HepG2 (cell line): ENCODE measurements around the gene FKBP5. TPM values are rescaled to one million over a fixed set of nuclear protein-coding genes. Genes with fewer than 3 reads are reported as not detected.

ENCODE experiments used
- ARID2 ChIP-seq: sonication (generic); formaldehyde crosslinking; IDR thresholded peaks from 2 replicates; pipeline ENCODE4 v1.8.1; 2022; ENCODE audit warnings: mild to moderate bottlenecking, missing genetic modification reagents, borderline replicate concordance
- DR1 ChIP-seq: sonication (generic); formaldehyde crosslinking; IDR thresholded peaks from 2 replicates; pipeline ENCODE4 v1.8.0; 2021; ENCODE audit warnings: mild to moderate bottlenecking, missing genetic modification reagents, inconsistent platforms
- FOSL1 ChIP-seq: sonication (generic); formaldehyde crosslinking; IDR thresholded peaks from 2 replicates; pipeline ENCODE4 v1.9.0; 2021; ENCODE audit warnings: missing genetic modification reagents, borderline replicate concordance
- IRX3 ChIP-seq: sonication (generic); formaldehyde crosslinking; IDR thresholded peaks from 2 replicates; pipeline ENCODE4 v1.8.1; 2023; ENCODE audit warnings: mild to moderate bottlenecking, low read depth, missing genetic modification reagents, borderline replicate concordance
- KLF13 ChIP-seq: sonication (generic); formaldehyde crosslinking; IDR thresholded peaks from 2 replicates; pipeline ENCODE4 v1.4.0; 2020; ENCODE audit warnings: mild to moderate bottlenecking, missing genetic modification reagents
- MED1 ChIP-seq: sonication (generic); formaldehyde crosslinking; IDR thresholded peaks from 2 replicates; pipeline ENCODE4 v1.4.0; 2020; ENCODE audit warnings: missing genetic modification reagents
- MYC ChIP-seq: sonication (generic); formaldehyde crosslinking; IDR thresholded peaks from 2 replicates; pipeline ENCODE4 v1.9.0; 2021; ENCODE audit warnings: missing genetic modification reagents, borderline replicate concordance
- NFIB ChIP-seq: sonication (generic); formaldehyde crosslinking; IDR thresholded peaks from 2 replicates; pipeline ENCODE4 v1.9.0; 2021; ENCODE audit warnings: missing genetic modification reagents, mild to moderate bottlenecking, borderline replicate concordance
- NRL ChIP-seq: sonication (generic); formaldehyde crosslinking; IDR thresholded peaks from 2 replicates; pipeline ENCODE4 v1.5.0; 2020; ENCODE audit warnings: missing genetic modification reagents, mild to moderate bottlenecking, moderate library complexity, borderline replicate concordance
- PCBP1 ChIP-seq: fragments of 200-400 bp; formaldehyde crosslinking; IDR thresholded peaks from 2 replicates; pipeline ENCODE4 v1.6.1; 2017; ENCODE audit warnings: mild to moderate bottlenecking, low read depth, low read length, borderline replicate concordance
- SPEN ChIP-seq: sonication (generic); formaldehyde crosslinking; IDR thresholded peaks from 2 replicates; pipeline ENCODE4 v1.5.1; 2020; ENCODE audit warnings: low read depth, mild to moderate bottlenecking, missing genetic modification reagents
- ZNF232 ChIP-seq: sonication (generic); formaldehyde crosslinking; IDR thresholded peaks from 2 replicates; pipeline ENCODE4 v1.4.0; 2020; ENCODE audit warnings: missing genetic modification reagents, borderline replicate concordance
- ZNF350 ChIP-seq: sonication (generic); formaldehyde crosslinking; IDR thresholded peaks from 2 replicates; pipeline ENCODE4 v1.4.0; 2020; ENCODE audit warnings: mild to moderate bottlenecking, low read depth, missing genetic modification reagents, borderline replicate concordance
- ZNF354B ChIP-seq: sonication (generic); formaldehyde crosslinking; IDR thresholded peaks from 2 replicates; pipeline ENCODE4 v1.8.0; 2022; ENCODE audit warnings: mild to moderate bottlenecking, missing genetic modification reagents
- ZNF430 ChIP-seq: sonication (generic); formaldehyde crosslinking; IDR thresholded peaks from 2 replicates; pipeline ENCODE4 v1.9.0; 2021; ENCODE audit warnings: mild to moderate bottlenecking, missing genetic modification reagents
- ZNF615 ChIP-seq: sonication (generic); formaldehyde crosslinking; IDR thresholded peaks from 2 replicates; pipeline ENCODE4 v1.5.0; 2020; ENCODE audit warnings: mild to moderate bottlenecking, missing genetic modification reagents, borderline replicate concordance
- ZNF720 ChIP-seq: sonication (generic); formaldehyde crosslinking; IDR thresholded peaks from 2 replicates; pipeline ENCODE4 v1.4.0; 2020; ENCODE audit warnings: missing genetic modification reagents
- ZNF724P ChIP-seq: sonication (generic); formaldehyde crosslinking; IDR thresholded peaks from 2 replicates; pipeline ENCODE4 v1.8.0; 2022; ENCODE audit warnings: missing genetic modification reagents, borderline replicate concordance
- ZNF773 ChIP-seq: sonication (generic); formaldehyde crosslinking; IDR thresholded peaks from 2 replicates; pipeline ENCODE4 v1.4.0; 2020; ENCODE audit warnings: missing genetic modification reagents, borderline replicate concordance
- polyA plus RNA-seq, 8 experiments: library from polyadenylated mRNA; depleted of rRNA in 3 of 8; stranded (reverse) in 7 of 8; unstranded in 1 of 8; fragments of >200 nt; fragmentation: Illumina TruSeq in 4 of 8; extraction: Trizol in 4 of 8; gene quantifications; 2 replicates each; pipeline versions ENCODE4 v1.2.1 to v1.2.3, GENCODE V29; 2011 to 2016; ENCODE audit warnings: low read depth in 4 of 8, missing spikeins in 1 of 8, mixed read lengths in 1 of 8; ENCODE audit not compliant: insufficient read depth in 1 of 8
- total RNA-seq, 5 experiments: library from RNA; depleted of rRNA; stranded (reverse); fragments of >200 nt; fragmentation: Illumina TruSeq; extraction: Trizol; gene quantifications; 2 replicates each; pipeline ENCODE4 v1.2.3, GENCODE V29; 2016; ENCODE audit warnings: low read depth in 1 of 5
- TF ChIP-seq, protein P1 (sequence below): sonication (generic); formaldehyde crosslinking; IDR thresholded peaks from 2 replicates; pipeline ENCODE4 v1.5.1; 2020; ENCODE audit warnings: mild to moderate bottlenecking, missing genetic modification reagents, moderate library complexity
- TF ChIP-seq, protein P2 (sequence below): IDR thresholded peaks from 2 replicates; pipeline ENCODE4 v1.6.1; 2018; ENCODE audit warnings: missing genetic modification reagents, mild to moderate bottlenecking, missing compliant biosample characterization
- TF ChIP-seq, protein P3 (sequence below): sonication (generic); formaldehyde crosslinking; IDR thresholded peaks from 2 replicates; pipeline ENCODE4 v1.4.0; 2020; ENCODE audit warnings: missing genetic modification reagents

FKBP5 gene
- total and polyA plus RNA-seq, 2 of the 13 experiments (the other 11 are each of a cell fraction or from before 2014, with no cell fraction given), result 8.0 to 17.4 TPM

DNA sequence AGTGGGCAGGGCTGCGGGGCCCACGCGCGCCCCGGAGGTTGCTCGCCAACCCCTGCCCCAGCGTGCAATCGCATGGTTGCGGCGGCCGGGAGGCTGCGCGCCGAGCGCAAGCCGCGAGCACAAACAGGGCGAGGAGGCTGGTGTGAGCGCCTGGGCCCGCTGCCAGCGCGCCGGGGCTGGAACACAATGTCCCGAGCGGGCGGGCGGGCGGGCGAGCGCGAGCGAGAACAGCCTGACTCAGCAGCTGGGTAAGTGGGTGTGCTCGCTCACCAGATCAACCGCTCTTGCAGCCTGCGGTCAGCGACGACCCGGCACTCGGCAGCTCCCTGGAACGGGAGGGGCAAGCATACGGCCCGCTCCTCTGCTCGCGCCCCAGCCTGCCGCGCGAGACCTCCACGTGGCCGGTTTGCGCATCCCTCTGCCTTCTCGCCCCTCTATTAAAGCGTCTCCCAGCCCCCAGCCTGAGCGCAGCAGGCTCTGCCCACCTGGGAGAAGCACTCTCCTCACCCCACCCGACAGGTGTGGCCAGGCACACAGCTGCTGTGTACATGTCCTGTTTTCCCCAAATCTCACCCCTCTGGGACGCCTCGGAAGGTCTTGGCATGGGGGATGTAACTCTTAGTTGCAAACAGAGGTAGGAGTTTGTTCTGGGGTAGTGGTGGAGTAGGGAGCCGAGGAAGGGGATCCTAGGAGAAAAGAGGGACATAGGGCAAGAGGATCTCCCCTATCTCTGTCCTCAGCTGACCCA, 39.4 kb upstream of the FKBP5 start (continued):
- TF ChIP-seq SPEN (peak; percentile 44; the same call in 1 of the 2 replicates), DR1 (CRISPR knock-in tag) (no peak), NFIB (CRISPR knock-in tag) (peak; percentile 46; the same call in 1 of the 2 replicates), ZNF615 (CRISPR knock-in tag) (0 out of 2 replicates have a peak, but pooled peaks have one; percentile 79), ZNF232 (CRISPR knock-in tag) (peak; percentile 85), IRX3 (peak; percentile 71; the same call in 1 of the 2 replicates), MED1 (CRISPR knock-in tag) (peak; percentile 43; the same call in 1 of the 2 replicates), FOSL1 (no peak), ARID2 (CRISPR knock-in tag) (peak; percentile 98), ZNF724P (peak; percentile 42; the same call in 1 of the 2 replicates), ZNF354B (CRISPR knock-in tag) (no peak), ZNF430 (CRISPR knock-in tag) (0 out of 2 replicates have a peak, but pooled peaks have one; percentile 14), MYC (CRISPR knock-in tag) (peak; percentile 87), ZNF350 (CRISPR knock-in tag) (0 out of 2 replicates have a peak, but pooled peaks have one; percentile 48), PCBP1 (0 out of 2 replicates have a peak, but pooled peaks have one; percentile 0), NRL (CRISPR knock-in tag) (peak; percentile 45; the same call in 1 of the 2 replicates), KLF13 (CRISPR knock-in tag) (0 out of 2 replicates have a peak, but pooled peaks have one; percentile 47), ZNF720 (CRISPR knock-in tag) (no peak), ZNF773 (CRISPR knock-in tag) (0 out of 2 replicates have a peak, but pooled peaks have one; percentile 36)
- TF ChIP-seq, protein P1, sequence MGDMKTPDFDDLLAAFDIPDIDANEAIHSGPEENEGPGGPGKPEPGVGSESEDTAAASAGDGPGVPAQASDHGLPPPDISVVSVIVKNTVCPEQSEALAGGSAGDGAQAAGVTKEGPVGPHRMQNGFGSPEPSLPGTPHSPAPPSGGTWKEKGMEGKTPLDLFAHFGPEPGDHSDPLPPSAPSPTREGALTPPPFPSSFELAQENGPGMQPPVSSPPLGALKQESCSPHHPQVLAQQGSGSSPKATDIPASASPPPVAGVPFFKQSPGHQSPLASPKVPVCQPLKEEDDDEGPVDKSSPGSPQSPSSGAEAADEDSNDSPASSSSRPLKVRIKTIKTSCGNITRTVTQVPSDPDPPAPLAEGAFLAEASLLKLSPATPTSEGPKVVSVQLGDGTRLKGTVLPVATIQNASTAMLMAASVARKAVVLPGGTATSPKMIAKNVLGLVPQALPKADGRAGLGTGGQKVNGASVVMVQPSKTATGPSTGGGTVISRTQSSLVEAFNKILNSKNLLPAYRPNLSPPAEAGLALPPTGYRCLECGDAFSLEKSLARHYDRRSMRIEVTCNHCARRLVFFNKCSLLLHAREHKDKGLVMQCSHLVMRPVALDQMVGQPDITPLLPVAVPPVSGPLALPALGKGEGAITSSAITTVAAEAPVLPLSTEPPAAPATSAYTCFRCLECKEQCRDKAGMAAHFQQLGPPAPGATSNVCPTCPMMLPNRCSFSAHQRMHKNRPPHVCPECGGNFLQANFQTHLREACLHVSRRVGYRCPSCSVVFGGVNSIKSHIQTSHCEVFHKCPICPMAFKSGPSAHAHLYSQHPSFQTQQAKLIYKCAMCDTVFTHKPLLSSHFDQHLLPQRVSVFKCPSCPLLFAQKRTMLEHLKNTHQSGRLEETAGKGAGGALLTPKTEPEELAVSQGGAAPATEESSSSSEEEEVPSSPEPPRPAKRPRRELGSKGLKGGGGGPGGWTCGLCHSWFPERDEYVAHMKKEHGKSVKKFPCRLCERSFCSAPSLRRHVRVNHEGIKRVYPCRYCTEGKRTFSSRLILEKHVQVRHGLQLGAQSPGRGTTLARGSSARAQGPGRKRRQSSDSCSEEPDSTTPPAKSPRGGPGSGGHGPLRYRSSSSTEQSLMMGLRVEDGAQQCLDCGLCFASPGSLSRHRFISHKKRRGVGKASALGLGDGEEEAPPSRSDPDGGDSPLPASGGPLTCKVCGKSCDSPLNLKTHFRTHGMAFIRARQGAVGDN (CRISPR knock-in tag), result peak; percentile 94
- TF ChIP-seq, protein P2, sequence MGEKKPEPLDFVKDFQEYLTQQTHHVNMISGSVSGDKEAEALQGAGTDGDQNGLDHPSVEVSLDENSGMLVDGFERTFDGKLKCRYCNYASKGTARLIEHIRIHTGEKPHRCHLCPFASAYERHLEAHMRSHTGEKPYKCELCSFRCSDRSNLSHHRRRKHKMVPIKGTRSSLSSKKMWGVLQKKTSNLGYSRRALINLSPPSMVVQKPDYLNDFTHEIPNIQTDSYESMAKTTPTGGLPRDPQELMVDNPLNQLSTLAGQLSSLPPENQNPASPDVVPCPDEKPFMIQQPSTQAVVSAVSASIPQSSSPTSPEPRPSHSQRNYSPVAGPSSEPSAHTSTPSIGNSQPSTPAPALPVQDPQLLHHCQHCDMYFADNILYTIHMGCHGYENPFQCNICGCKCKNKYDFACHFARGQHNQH (CRISPR knock-in tag), result peak; percentile 61; the same call in 1 of the 2 replicates
- TF ChIP-seq, protein P3, sequence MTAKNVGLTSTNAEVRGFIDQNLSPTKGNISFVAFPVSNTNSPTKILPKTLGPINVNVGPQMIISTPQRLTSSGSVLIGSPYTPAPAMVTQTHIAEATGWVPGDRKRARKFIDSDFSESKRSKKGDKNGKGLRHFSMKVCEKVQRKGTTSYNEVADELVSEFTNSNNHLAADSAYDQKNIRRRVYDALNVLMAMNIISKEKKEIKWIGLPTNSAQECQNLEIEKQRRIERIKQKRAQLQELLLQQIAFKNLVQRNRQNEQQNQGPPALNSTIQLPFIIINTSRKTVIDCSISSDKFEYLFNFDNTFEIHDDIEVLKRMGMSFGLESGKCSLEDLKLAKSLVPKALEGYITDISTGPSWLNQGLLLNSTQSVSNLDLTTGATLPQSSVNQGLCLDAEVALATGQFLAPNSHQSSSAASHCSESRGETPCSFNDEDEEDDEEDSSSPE, result peak; percentile 76
